GM18502 (cell line): ENCODE data around the gene SSH3.

Experiments used
- ATAC-seq: cut with Tn5 transposase; IDR thresholded peaks from one replicate; pipeline ENCODE4 v1.9.1; 2021; ENCODE audit warnings: mild to moderate bottlenecking; ENCODE audit not compliant: unreplicated experiment, poor library complexity

SSH3 gene

GRCh38 chr11:67356387-67356863 lies 53.1 kb downstream of the SSH3 start:
- no peak for ATAC-seq

GRCh38 chr11:67356864-67357561 lies 53.7 kb downstream of the SSH3 start:
- no peak for ATAC-seq

- no peak for ATAC-seq
Observed at GRCh38 chr11:67357831-67358670, 54.7 kb downstream of the SSH3 start.
